Endodermal cell (in vitro differentiated cells): ENCODE data around the gene PRAME. TPM values are rescaled to one million over a fixed set of nuclear protein-coding genes. Genes with fewer than 3 reads are reported as not detected.

ENCODE experiments used
- DNase-seq: peaks from one replicate; pipeline ENCODE4 v3.0.0-alpha.2; 2017
- H3K27ac ChIP-seq: 2 replicates; pipeline ENCODE4 v1.5.1; 2013; ENCODE audit warnings: mild to moderate bottlenecking, low read depth, low read length, moderate library complexity
- H3K27me3 ChIP-seq: 2 replicates; pipeline ENCODE4 v1.6.1; 2013; ENCODE audit warnings: mild to moderate bottlenecking, low read length, moderate library complexity; ENCODE audit not compliant: insufficient read depth, control insufficient read depth, poor library complexity, severe bottlenecking
- H3K36me3 ChIP-seq: 2 replicates; pipeline ENCODE4 v1.7.0; 2013; ENCODE audit warnings: mild to moderate bottlenecking, low read length, moderate library complexity; ENCODE audit not compliant: control insufficient read depth, insufficient read depth
- H3K4me1 ChIP-seq: one replicate; pipeline ENCODE4 v1.7.0; 2013; ENCODE audit warnings: low read length; ENCODE audit not compliant: control insufficient read depth, insufficient read depth
- H3K4me3 ChIP-seq: 2 replicates; pipeline ENCODE4 v1.5.1; 2013; ENCODE audit warnings: mild to moderate bottlenecking, low read length, moderate library complexity
- H3K9ac ChIP-seq: 2 replicates; pipeline ENCODE4 v1.6.1; 2013; ENCODE audit warnings: mild to moderate bottlenecking, low read length, moderate library complexity; ENCODE audit not compliant: poor library complexity, severe bottlenecking; ENCODE audit errors: extremely low read depth
- H3K9me3 ChIP-seq: 2 replicates; pipeline ENCODE4 v1.6.1; 2013; ENCODE audit warnings: mild to moderate bottlenecking, low read length, moderate library complexity; ENCODE audit not compliant: control insufficient read depth
- H3K27ac Mint-ChIP-seq: 2 replicates; pipeline ENCODE4 v1.8.0; 2020; ENCODE audit warnings: mixed read lengths
- H3K27me3 Mint-ChIP-seq: 2 replicates; pipeline ENCODE4 v1.8.0; 2021; ENCODE audit warnings: mild to moderate bottlenecking, mixed read lengths; ENCODE audit not compliant: insufficient read depth
- H3K36me3 Mint-ChIP-seq: 2 replicates; pipeline ENCODE4 v1.8.0; 2020; ENCODE audit warnings: low read depth, mixed read lengths
- H3K4me1 Mint-ChIP-seq: 2 replicates; pipeline ENCODE4 v1.8.0; 2020; ENCODE audit warnings: mixed read lengths
- H3K4me3 Mint-ChIP-seq: 2 replicates; pipeline ENCODE4 v1.8.0; 2020; ENCODE audit warnings: mild to moderate bottlenecking, moderate library complexity, mixed read lengths
- H3K9me3 Mint-ChIP-seq: 2 replicates; pipeline ENCODE4 v1.8.0; 2020; ENCODE audit warnings: mild to moderate bottlenecking, mixed read lengths
- WGBS, 2 experiments: methylation state at CpG; one replicate each; pipeline versions ENCODE4 v1.1.5 to v1.1.7; 2013; ENCODE audit warnings: missing lambda C conversion rate in 2 of 2, mixed read lengths in 1 of 2; ENCODE audit not compliant: insufficient coverage in 1 of 2, insufficient read length in 1 of 2; 5-methylcytosine and 5-hydroxymethylcytosine counted together
- total RNA-seq, 2 donors: library from RNA; stranded (reverse); fragmentation: NEBNext Ultra II Directional in 1 of 2; extraction: Animal tissue kit (Norgen Biotek cat#: 25700) in 1 of 2; gene quantifications; 2 replicates in 1 of 2; 3 replicates in 1 of 2; pipeline ENCODE4 v1.2.1, GENCODE V29; 2021
- TF ChIP-seq, protein P1 (sequence below): fragments of 200-600 bp; sonication (generic); conservative IDR thresholded peaks from 2 replicates; pipeline ENCODE4 v1.5.0; 2021; ENCODE audit warnings: antibody characterized with exemption, mild to moderate bottlenecking

PRAME gene
- total RNA-seq, 2 donors from 2014 or later: 0.35 TPM; not detected in 1

GRCh38 chr22:22599248-22599647 lies 40.2 kb upstream of the PRAME start:
- Mint-ChIP-seq H3K9me3 (no peaks in the 10 kb centered on the region), H3K27me3 (peaks cover 77% of the 10 kb centered on the region), H3K4me3 (no peak overlapping the region), H3K27ac (no peak overlapping the region), H3K36me3 (no peaks in the 10 kb centered on the region), H3K4me1 (no peaks in the 10 kb centered on the region)
- no peaks in the 10 kb centered on the region for H3K27me3 ChIP-seq
- no peak overlapping the region for H3K4me3 ChIP-seq
- H3K9ac ChIP-seq: no peak overlapping the region
- no peaks in the 10 kb centered on the region for H3K36me3 ChIP-seq
- no peaks in the 10 kb centered on the region for H3K4me1 ChIP-seq
- H3K27ac ChIP-seq: no peak overlapping the region
- TF ChIP-seq, protein P1, sequence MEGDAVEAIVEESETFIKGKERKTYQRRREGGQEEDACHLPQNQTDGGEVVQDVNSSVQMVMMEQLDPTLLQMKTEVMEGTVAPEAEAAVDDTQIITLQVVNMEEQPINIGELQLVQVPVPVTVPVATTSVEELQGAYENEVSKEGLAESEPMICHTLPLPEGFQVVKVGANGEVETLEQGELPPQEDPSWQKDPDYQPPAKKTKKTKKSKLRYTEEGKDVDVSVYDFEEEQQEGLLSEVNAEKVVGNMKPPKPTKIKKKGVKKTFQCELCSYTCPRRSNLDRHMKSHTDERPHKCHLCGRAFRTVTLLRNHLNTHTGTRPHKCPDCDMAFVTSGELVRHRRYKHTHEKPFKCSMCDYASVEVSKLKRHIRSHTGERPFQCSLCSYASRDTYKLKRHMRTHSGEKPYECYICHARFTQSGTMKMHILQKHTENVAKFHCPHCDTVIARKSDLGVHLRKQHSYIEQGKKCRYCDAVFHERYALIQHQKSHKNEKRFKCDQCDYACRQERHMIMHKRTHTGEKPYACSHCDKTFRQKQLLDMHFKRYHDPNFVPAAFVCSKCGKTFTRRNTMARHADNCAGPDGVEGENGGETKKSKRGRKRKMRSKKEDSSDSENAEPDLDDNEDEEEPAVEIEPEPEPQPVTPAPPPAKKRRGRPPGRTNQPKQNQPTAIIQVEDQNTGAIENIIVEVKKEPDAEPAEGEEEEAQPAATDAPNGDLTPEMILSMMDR: no peak
- no peaks in the 10 kb centered on the region for H3K9me3 ChIP-seq
- no peak for DNase-seq
- 79 to 100% methylated on average over 1 to 3 of the region's 3 CpGs for WGBS, 2 experiments

GRCh38 chr22:22598144-22598543 lies 39.1 kb upstream of the PRAME start:
- peaks cover 69% of the 10 kb centered on the region for H3K27me3 Mint-ChIP-seq
- DNase-seq: no peak
- H3K27me3 ChIP-seq: no peaks in the 10 kb centered on the region

DNA sequence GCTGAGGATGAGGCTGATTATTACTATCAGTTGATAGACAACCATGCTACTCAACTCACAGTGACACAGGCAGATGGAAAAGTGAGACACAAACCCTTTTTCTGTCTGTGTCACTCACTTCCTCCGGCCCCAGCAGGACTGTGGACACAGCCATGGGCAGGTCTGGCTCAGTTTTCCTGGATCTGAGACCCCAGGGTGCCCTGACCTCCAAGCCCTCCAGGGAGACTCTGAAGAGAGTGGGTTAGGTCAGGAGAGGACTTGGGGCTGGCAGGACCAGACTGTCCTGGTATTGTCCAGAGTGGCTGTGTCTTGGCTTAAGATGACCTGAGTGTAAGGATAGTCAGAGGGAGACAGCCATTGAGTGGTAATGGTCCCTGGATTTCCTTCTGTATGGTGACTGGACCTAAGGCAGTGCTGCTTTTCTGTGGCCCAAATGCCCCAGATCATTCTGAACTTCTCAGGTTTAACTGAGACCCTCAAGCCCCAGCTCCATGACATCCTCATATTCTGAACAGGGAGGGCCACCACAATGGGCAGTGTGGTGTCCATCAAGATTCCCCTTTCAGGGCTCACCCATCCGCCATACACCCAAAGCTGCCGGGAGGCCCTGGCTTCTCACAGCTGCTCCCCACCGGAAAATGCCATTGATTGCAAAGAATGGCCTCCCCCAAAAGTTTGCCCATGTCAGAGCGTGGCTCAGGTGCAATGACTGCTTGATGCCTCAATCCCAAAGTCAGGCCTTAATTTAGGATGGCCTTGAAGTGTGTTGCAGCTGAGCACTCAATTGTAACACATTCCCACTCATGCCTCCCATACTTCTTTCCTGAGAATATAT lies 36.2 kb upstream of the PRAME start:
- H3K4me3 ChIP-seq: no peak overlapping the region
- no peaks in the 10 kb centered on the region for H3K9me3 Mint-ChIP-seq
- H3K4me1 ChIP-seq: no peaks in the 10 kb centered on the region
- H3K9me3 ChIP-seq: no peaks in the 10 kb centered on the region
- no peak for DNase-seq
- no peak overlapping the region for H3K4me3 Mint-ChIP-seq
- no peak overlapping the region for H3K27ac ChIP-seq
- no peak overlapping the region for H3K9ac ChIP-seq
- TF ChIP-seq, protein P1: no peak
- H3K4me1 Mint-ChIP-seq: no peaks in the 10 kb centered on the region
- H3K36me3 ChIP-seq: no peaks in the 10 kb centered on the region
- WGBS, 2 experiments: 65 to 83% methylated on average over 4 to 5 of the region's 5 CpGs
- H3K27ac Mint-ChIP-seq: no peak overlapping the region
- peaks cover 11% of the 10 kb centered on the region for H3K27me3 ChIP-seq
- peaks cover 72% of the 10 kb centered on the region for H3K27me3 Mint-ChIP-seq
- no peaks in the 10 kb centered on the region for H3K36me3 Mint-ChIP-seq

More at GRCh38 chr22:22598144-22598543, 39.1 kb upstream of the PRAME start:
- Histone ChIP-seq H3K9ac (no peak overlapping the region), H3K4me1 (no peaks in the 10 kb centered on the region), H3K4me3 (no peak overlapping the region), H3K9me3 (no peaks in the 10 kb centered on the region), H3K27ac (no peak overlapping the region), H3K36me3 (no peaks in the 10 kb centered on the region)
- no peaks in the 10 kb centered on the region for H3K36me3 Mint-ChIP-seq
- no peaks in the 10 kb centered on the region for H3K4me1 Mint-ChIP-seq
- no peak overlapping the region for H3K4me3 Mint-ChIP-seq
- no peaks in the 10 kb centered on the region for H3K9me3 Mint-ChIP-seq
- 60 to 77% methylated on average over 3 to 5 of the region's 5 CpGs for WGBS, 2 experiments
- H3K27ac Mint-ChIP-seq: no peak overlapping the region
- TF ChIP-seq, protein P1: no peak
